Dendritic cell treated with granulocyte-macrophage colony-stimulating factor and Interleukin-4, amounts not matched to agents 40 ng/mL and 50 ng/mL, for 4 days (primary cell): Measurements from ENCODE around the gene PPFIBP2.
A peak's percentile ranks its signal among the peaks of the same experiment; 100 is the strongest.

ENCODE experiments used
- H3K27ac Mint-ChIP-seq: one replicate; pipeline ENCODE4 v1.8.0; 2022; ENCODE audit warnings: mild to moderate bottlenecking, mixed read lengths
- H3K27me3 Mint-ChIP-seq: one replicate; pipeline ENCODE4 v1.8.0; 2022; ENCODE audit warnings: mild to moderate bottlenecking, mixed read lengths
- H3K36me3 Mint-ChIP-seq: one replicate; pipeline ENCODE4 v1.8.0; 2022; ENCODE audit warnings: low read depth, mixed read lengths
- H3K4me1 Mint-ChIP-seq: one replicate; pipeline ENCODE4 v1.8.0; 2022; ENCODE audit warnings: low read depth, mixed read lengths
- H3K4me3 Mint-ChIP-seq: one replicate; pipeline ENCODE4 v1.8.0; 2022; ENCODE audit warnings: mild to moderate bottlenecking, moderate library complexity, mixed read lengths
- H3K9me3 Mint-ChIP-seq: one replicate; pipeline ENCODE4 v1.8.0; 2022; ENCODE audit warnings: mixed read lengths
- intact Hi-C: fragments of 100-400 bp; cut with micrococcal nuclease; formaldehyde crosslinking; loops from one replicate; pipeline ENCODE4 v1.15.0; 2022

Gene PPFIBP2

DNA sequence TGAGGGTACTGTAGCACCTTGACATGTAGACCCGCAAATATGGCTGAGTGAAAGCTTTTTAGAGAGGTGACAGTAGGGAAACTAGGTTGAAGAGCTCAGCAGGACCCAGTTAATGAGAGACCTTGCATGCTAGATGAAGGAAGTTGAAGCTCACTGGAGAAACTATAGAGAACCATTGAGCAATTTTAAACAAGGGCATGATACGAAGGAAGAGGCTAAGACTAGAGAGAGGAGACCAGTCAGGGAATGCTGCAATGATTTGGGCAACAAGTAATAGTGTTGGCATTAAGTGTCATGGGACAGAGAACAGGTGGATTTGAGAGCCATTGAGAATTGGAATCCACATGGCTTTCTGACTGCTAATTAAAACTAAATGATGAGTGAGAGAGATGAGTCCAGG is 24.4 kb upstream of the PPFIBP2 start:
- Mint-ChIP-seq H3K4me3 (no peak overlapping the region), H3K9me3 (no peaks in the 10 kb centered on the region), H3K27ac (no peak overlapping the region), H3K4me1 (peaks cover 17% of the 10 kb centered on the region), H3K27me3 (no peaks in the 10 kb centered on the region), H3K36me3 (no peaks in the 10 kb centered on the region)
- intact Hi-C loops: no loop called here

DNA sequence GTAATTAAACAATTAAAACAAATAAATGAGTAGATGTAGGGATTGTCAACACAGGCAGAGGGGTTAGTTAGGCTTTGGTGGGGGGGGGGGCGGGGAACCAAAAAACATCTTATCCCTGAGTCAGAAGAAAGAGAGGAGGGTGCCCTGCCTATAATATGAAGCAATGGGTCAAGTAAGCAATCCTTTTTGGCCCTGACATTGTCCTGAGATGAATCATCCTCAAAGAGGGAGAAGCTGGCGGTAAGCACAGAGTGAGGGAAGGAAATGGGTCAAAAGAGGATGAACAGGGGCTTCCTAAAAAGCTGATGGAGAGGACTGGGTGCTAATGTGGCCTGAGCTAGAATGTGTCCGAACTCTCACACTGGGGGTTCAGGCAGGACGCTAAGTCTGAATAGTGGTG is 23.7 kb upstream of the PPFIBP2 start:
- Mint-ChIP-seq H3K4me3 (no peak overlapping the region), H3K27me3 (no peaks in the 10 kb centered on the region), H3K36me3 (no peaks in the 10 kb centered on the region), H3K9me3 (no peaks in the 10 kb centered on the region), H3K4me1 (peaks cover 17% of the 10 kb centered on the region), H3K27ac (no peak overlapping the region)
- intact Hi-C loops: no loop called here

DNA sequence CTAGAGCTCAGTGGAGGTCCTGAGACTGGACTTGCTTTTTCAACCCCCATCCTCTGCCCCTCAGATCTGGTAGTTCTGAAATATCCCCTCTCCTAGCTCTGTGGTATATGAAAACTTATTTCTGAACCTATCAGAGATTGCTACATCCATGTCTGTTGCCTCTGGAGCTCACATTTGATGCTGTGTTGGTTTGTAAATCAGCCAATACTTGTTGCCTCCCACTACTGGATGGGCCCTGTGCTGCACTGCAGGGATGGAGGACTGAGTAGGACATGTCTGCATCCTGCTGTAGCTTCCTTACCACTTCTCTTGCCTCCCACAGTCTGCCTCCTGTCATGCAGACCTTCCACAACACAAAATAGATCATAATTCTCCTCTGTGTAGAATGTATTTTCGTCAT is 23.3 kb upstream of the PPFIBP2 start:
- H3K27ac Mint-ChIP-seq: no peak overlapping the region
- no peaks in the 10 kb centered on the region for H3K36me3 Mint-ChIP-seq
- H3K4me3 Mint-ChIP-seq: no peak overlapping the region
- H3K9me3 Mint-ChIP-seq: no peaks in the 10 kb centered on the region
- intact Hi-C loops: no loop called here
- no peaks in the 10 kb centered on the region for H3K27me3 Mint-ChIP-seq
- H3K4me1 Mint-ChIP-seq: peaks cover 18% of the 10 kb centered on the region

DNA sequence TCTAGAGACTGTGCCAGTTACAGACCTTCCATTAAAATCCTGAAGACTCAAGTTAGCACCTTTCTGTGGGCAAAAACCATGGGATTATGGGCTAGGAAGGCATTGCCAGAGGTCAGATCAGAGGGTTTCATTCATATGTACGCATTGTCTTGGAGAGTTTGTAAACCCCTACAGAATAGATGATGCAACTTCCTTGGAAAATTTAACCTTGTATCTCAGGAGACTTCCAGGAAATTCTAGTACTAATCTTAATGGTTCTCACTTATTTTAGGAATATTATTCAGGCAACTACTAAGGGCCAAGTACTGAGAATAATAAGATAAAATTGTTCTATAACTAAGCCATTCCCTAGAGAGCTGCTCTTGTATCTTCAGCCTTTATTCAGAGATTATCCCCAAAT is 21.5 kb upstream of the PPFIBP2 start:
- Mint-ChIP-seq H3K36me3 (no peaks in the 10 kb centered on the region), H3K27me3 (no peaks in the 10 kb centered on the region), H3K4me3 (no peak overlapping the region), H3K27ac (no peak overlapping the region), H3K4me1 (peaks cover 30% of the 10 kb centered on the region), H3K9me3 (no peaks in the 10 kb centered on the region)
- intact Hi-C loops: no loop called here

DNA sequence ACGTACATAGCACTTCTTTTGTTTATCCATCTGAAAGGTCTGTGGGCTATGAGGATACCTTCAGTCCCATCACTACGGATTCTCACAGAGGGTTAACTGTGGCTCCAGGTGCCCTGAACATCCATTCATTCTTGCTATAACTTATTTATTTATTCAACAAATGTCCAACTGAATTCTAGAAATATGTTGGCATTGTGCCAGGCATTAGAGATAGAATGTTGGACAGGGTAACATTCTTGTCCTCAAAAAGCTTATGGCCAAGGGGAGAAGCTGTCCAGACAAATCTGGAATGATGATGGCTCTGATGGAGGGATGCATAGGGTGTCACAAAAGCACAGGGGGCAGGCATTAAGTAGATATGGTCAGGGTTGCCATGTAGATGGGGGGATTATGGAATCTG is 20.1 kb upstream of the PPFIBP2 start:
- intact Hi-C loops: no loop called here
- Mint-ChIP-seq H3K4me3 (no peak overlapping the region), H3K4me1 (peaks cover 39% of the 10 kb centered on the region), H3K36me3 (no peaks in the 10 kb centered on the region), H3K9me3 (no peaks in the 10 kb centered on the region), H3K27ac (no peak overlapping the region), H3K27me3 (no peaks in the 10 kb centered on the region)

DNA sequence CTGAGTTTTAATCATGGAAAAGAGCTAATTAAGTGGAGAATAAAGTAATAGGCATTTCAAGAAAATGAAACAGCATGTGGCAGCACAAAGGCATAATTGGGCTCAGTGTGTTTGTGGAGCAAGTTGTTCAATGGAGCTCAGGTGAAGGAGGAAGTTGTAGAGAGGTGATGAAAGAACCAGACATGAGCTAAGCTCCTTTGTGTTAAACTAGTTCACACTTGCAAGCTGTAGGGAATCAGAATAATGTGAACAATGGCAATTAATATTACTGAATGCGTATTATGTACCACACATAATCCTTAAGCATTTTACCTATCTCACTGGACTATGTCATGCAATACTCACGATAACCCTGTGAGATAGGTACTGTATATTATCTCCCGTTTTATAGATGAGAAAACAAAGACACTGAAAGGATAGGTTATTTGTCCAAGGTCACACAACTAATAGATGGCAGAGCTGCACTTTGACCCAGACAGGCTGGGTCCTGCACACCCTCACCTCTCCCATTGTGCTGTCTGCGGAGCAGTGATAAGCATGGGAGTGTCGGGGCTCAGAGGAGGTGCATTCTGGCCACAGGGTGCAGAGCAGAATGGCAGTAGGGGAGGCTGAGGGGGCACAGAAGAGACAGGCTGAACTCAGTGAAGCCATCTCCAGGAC is 19.6 kb upstream of the PPFIBP2 start:
- no peaks in the 10 kb centered on the region for H3K27me3 Mint-ChIP-seq
- H3K27ac Mint-ChIP-seq: no peak overlapping the region
- H3K9me3 Mint-ChIP-seq: no peaks in the 10 kb centered on the region
- peaks cover 39% of the 10 kb centered on the region for H3K4me1 Mint-ChIP-seq
- intact Hi-C loops: no loop called here
- H3K4me3 Mint-ChIP-seq: no peak overlapping the region
- no peaks in the 10 kb centered on the region for H3K36me3 Mint-ChIP-seq

DNA sequence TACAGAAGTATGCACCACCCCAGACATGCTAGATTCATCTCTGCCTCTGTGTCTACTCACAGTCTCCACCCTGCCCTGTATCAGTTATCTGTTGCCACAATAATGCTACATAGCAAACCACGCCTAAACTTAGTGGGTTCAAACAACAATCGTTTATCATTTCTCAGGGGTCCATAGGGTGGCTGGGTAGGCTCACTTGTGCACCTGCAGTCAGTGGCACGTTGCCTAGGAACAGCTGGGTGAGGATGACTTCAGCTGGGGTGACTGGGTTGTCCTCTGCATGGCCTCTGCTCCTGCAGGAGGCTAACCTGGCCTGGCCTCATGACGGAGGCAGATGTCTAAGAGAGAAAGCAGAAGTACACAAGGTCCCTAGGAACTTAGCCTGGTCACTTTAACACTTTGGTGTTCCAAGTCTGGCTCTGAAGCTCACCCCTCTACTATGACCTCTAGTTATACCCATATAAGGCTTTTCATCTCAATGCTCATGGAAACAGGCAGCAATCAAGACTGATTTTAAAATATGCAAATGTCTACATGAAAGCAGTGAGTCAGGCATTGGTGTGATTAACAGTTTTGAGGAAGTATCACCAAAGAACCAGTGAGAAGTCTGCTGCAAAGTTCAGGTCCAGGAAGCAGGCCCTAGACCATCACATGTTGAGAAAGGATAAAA is 17.8 kb upstream of the PPFIBP2 start:
- Mint-ChIP-seq H3K9me3 (no peaks in the 10 kb centered on the region), H3K36me3 (no peaks in the 10 kb centered on the region), H3K27me3 (no peaks in the 10 kb centered on the region), H3K4me3 (no peak overlapping the region), H3K27ac (peak overlapping the region; percentile 65), H3K4me1 (peaks cover 25% of the 10 kb centered on the region)
- intact Hi-C loops: no loop called here

DNA sequence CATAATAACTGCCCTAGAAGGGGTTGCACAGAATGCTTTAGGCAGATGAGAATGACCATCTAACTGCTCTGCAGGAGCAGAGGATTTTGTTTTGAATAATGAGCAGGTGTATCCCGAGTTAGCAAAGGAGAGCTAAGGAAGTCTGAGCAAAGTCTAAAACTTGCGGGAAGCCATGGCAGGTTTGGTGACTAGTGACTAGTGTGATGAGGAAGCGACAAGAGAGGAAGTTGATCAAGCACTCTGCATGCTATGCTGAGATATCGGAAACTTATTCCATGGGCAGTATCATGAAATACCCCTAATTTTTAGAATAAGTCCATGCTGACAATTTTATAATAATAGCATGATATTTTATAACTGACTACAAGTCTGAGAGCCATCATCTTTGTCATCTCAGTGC is 15.6 kb upstream of the PPFIBP2 start:
- no peaks in the 10 kb centered on the region for H3K27me3 Mint-ChIP-seq
- peaks cover 25% of the 10 kb centered on the region for H3K4me1 Mint-ChIP-seq
- intact Hi-C loops: no loop called here
- H3K4me3 Mint-ChIP-seq: no peak overlapping the region
- H3K36me3 Mint-ChIP-seq: no peaks in the 10 kb centered on the region
- H3K9me3 Mint-ChIP-seq: no peaks in the 10 kb centered on the region
- peak overlapping the region; percentile 43 for H3K27ac Mint-ChIP-seq

DNA sequence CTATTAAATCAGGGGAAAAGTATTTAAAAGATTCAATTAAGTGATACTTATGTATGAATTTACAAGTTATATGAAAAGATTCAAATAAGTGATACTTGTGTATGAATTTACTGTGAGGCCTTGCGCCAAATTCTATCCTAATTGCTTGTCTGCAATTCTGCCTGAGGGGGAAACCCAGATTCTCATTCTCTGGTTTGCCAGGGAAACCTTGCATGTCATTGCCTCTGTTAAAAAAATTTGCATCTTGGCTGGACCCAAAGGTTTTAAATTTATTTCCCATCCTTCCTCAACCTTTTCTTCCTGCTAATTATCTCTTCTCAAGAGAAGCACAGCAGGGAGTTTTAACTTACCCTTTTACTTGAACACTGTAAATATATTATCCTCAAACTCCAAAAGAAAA is 14.7 kb upstream of the PPFIBP2 start:
- no peak overlapping the region for H3K4me3 Mint-ChIP-seq
- intact Hi-C loops: no loop called here
- no peaks in the 10 kb centered on the region for H3K9me3 Mint-ChIP-seq
- peaks cover 25% of the 10 kb centered on the region for H3K4me1 Mint-ChIP-seq
- peak overlapping the region; percentile 43 for H3K27ac Mint-ChIP-seq
- H3K36me3 Mint-ChIP-seq: no peaks in the 10 kb centered on the region
- H3K27me3 Mint-ChIP-seq: no peaks in the 10 kb centered on the region

DNA sequence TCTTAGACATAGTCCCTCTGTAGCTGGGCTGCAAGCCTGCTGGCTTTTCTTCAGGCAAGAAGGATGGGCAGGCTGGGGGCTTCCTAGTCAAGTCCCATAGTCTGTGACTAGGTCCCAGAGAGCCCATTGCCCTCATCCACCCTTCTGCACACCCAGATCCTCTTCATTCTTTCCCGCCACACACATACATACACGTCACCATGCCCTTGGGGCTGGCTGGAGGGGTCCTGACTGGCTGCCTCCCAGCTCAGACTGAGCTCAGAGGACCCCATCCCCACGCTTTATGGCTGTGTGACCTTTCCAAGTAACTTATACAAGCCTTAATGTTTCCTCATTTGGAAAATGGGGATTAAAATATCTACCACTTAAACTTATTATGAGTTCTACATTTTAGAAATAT is 13.5 kb upstream of the PPFIBP2 start:
- intact Hi-C loops: no loop called here
- Mint-ChIP-seq H3K27me3 (no peaks in the 10 kb centered on the region), H3K4me3 (no peak overlapping the region), H3K36me3 (no peaks in the 10 kb centered on the region), H3K27ac (no peak overlapping the region), H3K4me1 (peaks cover 25% of the 10 kb centered on the region), H3K9me3 (no peaks in the 10 kb centered on the region)

DNA sequence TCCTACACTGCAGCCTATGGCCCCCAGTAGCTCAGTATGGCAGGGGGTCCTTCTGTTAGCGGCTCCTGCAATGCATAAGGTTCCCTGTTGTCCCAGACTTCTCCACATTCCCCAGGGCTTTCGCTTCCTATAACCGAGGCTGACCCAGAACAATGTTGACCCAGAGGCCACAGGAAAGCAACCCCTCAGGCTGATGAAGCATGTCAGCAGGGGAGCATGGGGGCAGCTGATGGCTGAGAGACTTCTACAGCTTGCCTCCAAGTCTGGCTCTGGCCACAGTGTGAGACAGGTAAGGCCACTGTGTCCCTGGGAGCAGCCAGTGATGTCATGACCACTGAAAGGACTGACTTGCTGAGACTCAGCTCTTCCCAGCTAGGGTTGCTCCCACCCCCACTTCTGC is 12.5 kb upstream of the PPFIBP2 start:
- H3K4me3 Mint-ChIP-seq: no peak overlapping the region
- no peak overlapping the region for H3K27ac Mint-ChIP-seq
- no peaks in the 10 kb centered on the region for H3K27me3 Mint-ChIP-seq
- H3K4me1 Mint-ChIP-seq: peaks cover 23% of the 10 kb centered on the region
- H3K9me3 Mint-ChIP-seq: no peaks in the 10 kb centered on the region
- intact Hi-C loops: no loop called here
- H3K36me3 Mint-ChIP-seq: no peaks in the 10 kb centered on the region

DNA sequence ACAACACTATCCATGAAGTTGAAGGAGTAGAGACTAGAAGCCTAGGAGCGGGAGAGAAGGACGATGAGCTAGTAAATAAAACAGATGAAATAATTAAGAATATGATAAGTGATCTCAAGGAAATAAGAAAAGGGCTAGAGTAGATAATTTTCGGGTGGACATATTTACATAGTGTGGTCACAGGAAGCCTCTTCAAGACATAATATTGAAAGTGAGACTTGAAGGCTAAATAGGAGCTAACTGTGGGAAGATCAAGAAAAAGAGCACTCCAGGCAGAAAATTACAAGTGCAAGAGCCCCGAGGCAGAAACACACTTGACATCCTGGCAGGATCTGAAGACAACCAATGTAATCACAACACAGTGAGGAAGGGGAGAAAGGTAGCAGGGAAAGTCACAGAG is 11.9 kb upstream of the PPFIBP2 start:
- H3K27me3 Mint-ChIP-seq: no peaks in the 10 kb centered on the region
- H3K36me3 Mint-ChIP-seq: no peaks in the 10 kb centered on the region
- H3K27ac Mint-ChIP-seq: no peak overlapping the region

DNA sequence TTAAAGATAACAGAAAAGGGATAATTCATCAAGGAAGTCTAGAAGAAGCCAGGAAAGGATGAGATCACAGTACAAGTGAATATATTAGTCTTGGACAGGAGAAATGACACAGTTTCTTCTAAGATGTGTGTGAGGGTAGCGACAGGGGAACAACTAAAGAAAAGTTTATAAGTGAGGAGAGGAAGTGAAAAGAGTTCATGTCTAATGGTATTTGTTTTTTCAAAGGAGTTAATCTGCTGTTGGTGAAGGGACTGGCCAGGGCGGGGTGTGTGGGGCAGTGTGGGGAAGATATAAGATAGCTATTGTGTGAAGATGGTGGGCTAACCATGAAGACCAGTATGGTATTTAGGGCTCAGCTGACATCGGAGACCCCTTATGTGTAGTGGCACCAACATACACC is 7.6 kb upstream of the PPFIBP2 start:
- peaks cover 18% of the 10 kb centered on the region for H3K4me1 Mint-ChIP-seq
- H3K36me3 Mint-ChIP-seq: no peaks in the 10 kb centered on the region
- H3K27ac Mint-ChIP-seq: peak overlapping the region; percentile 21
- H3K9me3 Mint-ChIP-seq: no peaks in the 10 kb centered on the region
- intact Hi-C loops: no loop called here
- H3K27me3 Mint-ChIP-seq: no peaks in the 10 kb centered on the region
- no peak overlapping the region for H3K4me3 Mint-ChIP-seq

More for the DNA sequence above, 11.9 kb upstream of the PPFIBP2 start:
- intact Hi-C loops: no loop called here
- Mint-ChIP-seq H3K4me1 (peaks cover 25% of the 10 kb centered on the region), H3K9me3 (no peaks in the 10 kb centered on the region), H3K4me3 (no peak overlapping the region)

DNA sequence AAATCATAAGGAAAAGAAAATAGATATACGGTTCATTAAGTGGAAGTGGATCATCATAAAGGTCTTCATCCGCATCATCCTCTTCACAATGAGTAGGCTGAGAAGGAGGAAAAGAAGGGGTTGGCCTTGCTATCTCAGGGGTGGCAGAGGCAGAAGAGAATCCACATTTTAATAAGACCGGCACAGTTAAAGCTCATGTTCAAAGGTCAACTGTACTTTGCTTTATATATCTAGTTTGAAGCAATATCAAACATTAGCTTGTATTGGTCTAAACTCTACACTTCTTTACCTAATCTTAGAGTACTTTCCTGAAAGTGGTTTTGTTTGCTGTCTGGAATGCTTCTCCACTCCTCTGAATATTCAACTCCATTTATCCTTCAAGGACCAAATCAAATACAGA is 5.7 kb upstream of the PPFIBP2 start:
- intact Hi-C loops: loop anchor here (2.0 kb wide), 1 partner anchor 67 kb away; no protein-coding TSS in a partner anchor
- H3K27ac Mint-ChIP-seq: no peak overlapping the region
- H3K4me1 Mint-ChIP-seq: peaks cover 36% of the 10 kb centered on the region
- no peaks in the 10 kb centered on the region for H3K27me3 Mint-ChIP-seq
- no peaks in the 10 kb centered on the region for H3K9me3 Mint-ChIP-seq
- no peak overlapping the region for H3K4me3 Mint-ChIP-seq
- peaks cover under 1% of the 10 kb centered on the region for H3K36me3 Mint-ChIP-seq

DNA sequence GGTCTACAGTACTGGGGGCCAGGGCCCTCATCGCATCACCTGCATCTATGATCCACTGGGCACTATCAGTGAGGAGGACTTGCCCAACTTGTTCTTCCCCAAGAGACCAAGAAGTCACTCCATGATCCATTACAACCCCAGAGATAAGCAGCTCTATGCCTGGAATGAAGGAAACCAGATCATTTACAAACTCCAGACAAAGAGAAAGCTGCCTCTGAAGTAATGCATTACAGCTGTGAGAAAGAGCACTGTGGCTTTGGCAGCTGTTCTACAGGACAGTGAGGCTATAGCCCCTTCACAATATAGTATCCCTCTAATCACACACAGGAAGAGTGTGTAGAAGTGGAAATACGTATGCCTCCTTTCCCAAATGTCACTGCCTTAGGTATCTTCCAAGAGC is 3.8 kb upstream of the PPFIBP2 start:
- peaks cover 37% of the 10 kb centered on the region for H3K4me1 Mint-ChIP-seq
- intact Hi-C loops: loop anchor here (2.0 to 5.0 kb wide), 2 partner anchors 42 to 69 kb away; no protein-coding TSS in a partner anchor
- peaks cover 13% of the 10 kb centered on the region for H3K36me3 Mint-ChIP-seq
- H3K27me3 Mint-ChIP-seq: no peaks in the 10 kb centered on the region
- H3K4me3 Mint-ChIP-seq: no peak overlapping the region
- H3K27ac Mint-ChIP-seq: no peak overlapping the region
- no peaks in the 10 kb centered on the region for H3K9me3 Mint-ChIP-seq
